ENCODE measurements around the gene MRGPRG. TPM values are rescaled to one million over a fixed set of nuclear protein-coding genes. Genes with fewer than 3 reads are reported as not detected.

Gene MRGPRG
- total and polyA plus RNA-seq, 8 donors, result not detected

GRCh38 chr11:3221408-3222002, 2.9 kb upstream of the MRGPRG start:
- Histone ChIP-seq H3K36me3 (no peaks in the 10 kb centered on the region), H3K9me3 (no peaks in the 10 kb centered on the region), H3K27me3 (peaks cover 0 to 82% of the 10 kb centered on the region in 2 donors), H3K4me1 (peaks cover 0 to 5% of the 10 kb centered on the region in 2 donors), H3K27ac (no peak overlapping the region), H3K4me3 (no peak overlapping the region)
- intact Hi-C loops (cut with DNase I), result no loop called here
- DNase-seq (peak in 1 of 4 donors; percentile 70), ATAC-seq (no peak)
- TF ChIP-seq CTCF (IDR thresholded peaks at IDR 0.05), result no peak

- no peak overlapping the region for H3K27ac ChIP-seq
- intact Hi-C loops (cut with DNase I), result no loop called here
- peak; percentile 18 for ATAC-seq
- H3K4me1 ChIP-seq, result peaks cover 0 to 5% of the 10 kb centered on the region in 2 donors
- peaks cover 0 to 89% of the 10 kb centered on the region in 2 donors for H3K27me3 ChIP-seq
- no peak for TF ChIP-seq CTCF (IDR thresholded peaks at IDR 0.05)
- H3K9me3 ChIP-seq, result no peaks in the 10 kb centered on the region
- no peaks in the 10 kb centered on the region for H3K36me3 ChIP-seq
- DNase-seq, result peak in 3 of 4 donors; percentile 28 to 79 (median 31)
- H3K4me3 ChIP-seq, result no peak overlapping the region
Measured at GRCh38 chr11:3220521-3221407, 2.2 kb upstream of the MRGPRG start.

GRCh38 chr11:3220101-3220500, 1.5 kb upstream of the MRGPRG start:
- TF ChIP-seq CTCF (IDR thresholded peaks at IDR 0.05), result no peak
- Histone ChIP-seq H3K27me3 (peaks cover 0 to 91% of the 10 kb centered on the region in 2 donors), H3K4me3 (no peak overlapping the region), H3K36me3 (no peaks in the 10 kb centered on the region), H3K4me1 (peaks cover 0 to 5% of the 10 kb centered on the region in 2 donors), H3K9me3 (no peaks in the 10 kb centered on the region), H3K27ac (no peak overlapping the region)
- no peak for ATAC-seq
- intact Hi-C loops (cut with DNase I), result no loop called here
- DNase-seq, result peak in 1 of 4 donors; percentile 62

GRCh38 chr11:3219281-3219892, 774 bp upstream of the MRGPRG start:
- no peak overlapping the region for H3K4me3 ChIP-seq
- H3K27ac ChIP-seq, result no peak overlapping the region
- H3K27me3 ChIP-seq, result peaks cover 0 to 88% of the 10 kb centered on the region in 2 donors
- no peaks in the 10 kb centered on the region for H3K9me3 ChIP-seq
- H3K4me1 ChIP-seq, result peaks cover 0 to 5% of the 10 kb centered on the region in 2 donors
- DNase-seq, result peak in 1 of 4 donors; percentile 66
- no peak for ATAC-seq
- TF ChIP-seq CTCF (IDR thresholded peaks at IDR 0.05), result no peak
- intact Hi-C loops (cut with DNase I), result loop anchor here in 1 of 2 donors (5.0 kb wide), 1 partner anchor 182 kb away; no protein-coding TSS in a partner anchor
- H3K36me3 ChIP-seq, result no peaks in the 10 kb centered on the region
